Adrenal gland (tissue), 5 donors: Measurements from ENCODE around the gene GLB1L3.

Experiments
- CTCF ChIP-seq, 6 experiments: fragments of 450-650 bp in 4 of 6; fragments of 200-600 bp in 2 of 6; sonication (generic) in 1 of 6; IDR thresholded peaks; 1 replicate in 5 of 6; 2 replicates in 1 of 6; pipeline versions ENCODE4 v1.5.1 to v1.8.0; 2016 to 2021; ENCODE audit warnings: antibody characterized with exemption in 6 of 6, mild to moderate bottlenecking in 2 of 6, moderate library complexity in 1 of 6
- POLR2A ChIP-seq, 2 donors: fragments of 450-650 bp; IDR thresholded peaks; one replicate each; pipeline ENCODE4 v1.6.1; 2017; ENCODE audit warnings: antibody characterized with exemption in 2 of 2, mild to moderate bottlenecking in 2 of 2, moderate library complexity in 1 of 2
- donor health status: DM: no; HTN: no; CAD: no.

GRCh38 chr11:134290646-134291045 lies 14.5 kb downstream of the GLB1L3 start:
- TF ChIP-seq CTCF (IDR thresholded peaks at IDR 0.05) (no peak), POLR2A (IDR thresholded peaks at IDR 0.05) (no peak)
